ENCODE results near the gene NPSR1.

DNA sequence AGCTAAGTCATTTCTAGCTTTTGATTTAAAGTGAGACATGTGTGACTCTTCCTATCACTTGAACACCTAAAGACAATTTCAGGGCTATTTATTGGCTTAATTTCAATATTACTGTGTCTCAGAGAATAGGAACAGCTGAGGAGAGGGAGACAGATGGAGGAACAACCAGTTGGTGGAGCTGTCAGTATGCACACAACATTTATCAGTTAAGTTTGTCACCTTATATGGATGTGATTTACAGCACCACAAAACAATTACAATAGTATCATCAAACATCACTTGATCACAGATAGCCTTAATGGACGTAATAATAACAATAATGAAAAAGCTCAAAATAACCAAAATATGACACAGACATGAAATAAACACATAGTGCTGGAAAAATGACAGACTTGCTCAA lies 129.6 kb downstream of the NPSR1 start:
- TF ChIP-seq, protein P1, sequence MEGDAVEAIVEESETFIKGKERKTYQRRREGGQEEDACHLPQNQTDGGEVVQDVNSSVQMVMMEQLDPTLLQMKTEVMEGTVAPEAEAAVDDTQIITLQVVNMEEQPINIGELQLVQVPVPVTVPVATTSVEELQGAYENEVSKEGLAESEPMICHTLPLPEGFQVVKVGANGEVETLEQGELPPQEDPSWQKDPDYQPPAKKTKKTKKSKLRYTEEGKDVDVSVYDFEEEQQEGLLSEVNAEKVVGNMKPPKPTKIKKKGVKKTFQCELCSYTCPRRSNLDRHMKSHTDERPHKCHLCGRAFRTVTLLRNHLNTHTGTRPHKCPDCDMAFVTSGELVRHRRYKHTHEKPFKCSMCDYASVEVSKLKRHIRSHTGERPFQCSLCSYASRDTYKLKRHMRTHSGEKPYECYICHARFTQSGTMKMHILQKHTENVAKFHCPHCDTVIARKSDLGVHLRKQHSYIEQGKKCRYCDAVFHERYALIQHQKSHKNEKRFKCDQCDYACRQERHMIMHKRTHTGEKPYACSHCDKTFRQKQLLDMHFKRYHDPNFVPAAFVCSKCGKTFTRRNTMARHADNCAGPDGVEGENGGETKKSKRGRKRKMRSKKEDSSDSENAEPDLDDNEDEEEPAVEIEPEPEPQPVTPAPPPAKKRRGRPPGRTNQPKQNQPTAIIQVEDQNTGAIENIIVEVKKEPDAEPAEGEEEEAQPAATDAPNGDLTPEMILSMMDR (IDR thresholded peaks at IDR 0.05; ENCODE audit: low read depth, low read length) = no peak
- no peak for TF ChIP-seq POLR2A (IDR thresholded peaks at IDR 0.05; ENCODE audit: extremely low read depth, insufficient read length)
